Astrocyte of the spinal cord (primary cell): ENCODE measurements around the gene RNPEPL1.

ENCODE experiments used
- DNase-seq: peaks from one replicate; pipeline ENCODE4 v3.0.0; 2011; ENCODE audit warnings: low read depth, low spot score
- H3K4me3 ChIP-seq: 2 replicates; pipeline ENCODE4 v1.5.1; 2011; ENCODE audit warnings: low read depth, mild to moderate bottlenecking, low read length, moderate library complexity
- CTCF ChIP-seq: IDR thresholded peaks from 2 replicates; pipeline ENCODE4 v1.5.1; 2012; ENCODE audit warnings: low read depth, mild to moderate bottlenecking, low read length, inconsistent platforms
- in situ Hi-C: cut with HindIII; loops from 2 replicates; pipeline ENCODE4 v1.10.0; 2017; ENCODE audit warnings: low sequenced_read_pairs

RNPEPL1 gene

GRCh38 chr2:240566203-240567136 is 1.8 kb upstream of the RNPEPL1 start:
- TF ChIP-seq CTCF: peak; percentile 74
- peak overlapping the region; percentile 16 for H3K4me3 ChIP-seq
- peak; percentile 69 for DNase-seq
- in situ Hi-C loops: no loop called here

DNA sequence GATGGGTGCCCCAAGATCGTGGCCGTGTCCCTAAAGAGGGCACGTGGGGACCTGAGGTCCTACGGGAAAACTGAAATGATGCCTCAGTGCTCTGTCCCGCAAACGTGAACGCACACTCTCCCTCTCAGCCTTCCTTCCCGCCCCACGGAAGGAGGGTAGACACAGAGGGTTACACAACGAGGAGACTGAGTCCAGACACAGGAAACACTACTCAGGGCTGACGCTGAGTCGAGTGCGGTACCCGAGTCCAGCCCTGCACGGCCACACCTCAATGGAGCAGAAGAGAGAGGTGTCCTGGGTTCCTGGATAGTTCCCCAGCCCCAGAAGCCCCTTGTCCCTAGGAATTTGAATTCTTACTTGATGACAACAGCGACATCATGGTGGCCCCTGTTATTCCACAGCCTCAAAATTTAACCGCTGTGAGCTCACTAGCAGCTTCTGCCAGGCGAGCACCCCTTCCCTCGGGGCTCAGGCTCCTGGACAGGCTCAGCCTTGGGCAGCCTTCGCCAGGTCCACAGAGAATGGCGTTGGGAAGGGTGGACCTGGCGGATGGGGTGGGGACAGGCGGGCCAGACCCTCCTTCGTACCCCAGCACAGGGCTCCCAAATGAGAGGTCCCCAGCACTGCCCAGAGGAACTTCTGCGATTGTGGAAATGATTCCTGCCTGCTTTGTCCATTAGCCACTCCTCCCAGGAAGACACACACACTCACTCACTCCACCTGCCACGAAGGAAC is 980 bp upstream of the RNPEPL1 start:
- no peak for DNase-seq
- in situ Hi-C loops: no loop called here
- no peak for TF ChIP-seq CTCF
- peak overlapping the region; percentile 62 for H3K4me3 ChIP-seq

DNA sequence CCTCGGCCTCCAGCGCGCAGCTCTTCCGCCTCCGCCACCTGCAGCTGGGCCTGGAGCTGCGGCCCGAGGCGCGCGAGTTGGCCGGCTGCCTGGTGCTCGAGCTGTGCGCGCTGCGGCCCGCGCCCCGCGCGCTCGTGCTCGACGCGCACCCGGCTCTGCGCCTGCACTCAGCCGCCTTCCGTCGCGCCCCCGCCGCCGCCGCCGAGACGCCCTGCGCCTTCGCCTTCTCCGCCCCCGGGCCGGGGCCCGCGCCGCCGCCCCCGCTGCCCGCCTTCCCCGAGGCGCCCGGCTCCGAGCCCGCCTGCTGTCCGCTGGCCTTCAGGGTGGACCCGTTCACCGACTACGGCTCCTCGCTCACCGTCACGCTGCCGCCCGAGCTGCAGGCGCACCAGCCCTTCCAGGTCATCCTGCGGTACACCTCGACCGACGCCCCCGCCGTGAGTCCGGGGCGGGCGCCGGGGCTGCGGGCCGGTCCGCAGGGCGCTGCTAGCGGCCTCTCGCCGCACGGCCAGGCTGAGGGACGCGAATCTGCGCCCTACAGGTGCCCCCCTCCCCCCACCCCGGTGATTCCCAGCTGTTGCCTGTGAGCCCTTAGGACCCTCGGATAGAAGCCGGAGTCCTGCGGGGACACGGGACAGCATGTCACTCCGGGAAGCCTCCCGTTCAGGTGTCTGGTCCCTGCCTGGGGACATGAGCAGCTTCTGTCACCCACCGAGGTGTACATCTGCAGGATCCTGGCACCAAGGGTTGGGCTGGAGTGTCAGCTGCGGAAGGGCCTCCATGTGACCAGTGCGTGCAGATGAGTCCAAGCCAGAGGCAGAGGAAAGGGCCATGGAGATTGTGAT is 616 bp downstream of the RNPEPL1 start:
- H3K4me3 ChIP-seq: peak overlapping the region; percentile 47
- in situ Hi-C loops: no loop called here
- no peak for TF ChIP-seq CTCF
- peak; percentile 48 for DNase-seq

- in situ Hi-C loops: no loop called here
- peak overlapping the region; percentile 47 for H3K4me3 ChIP-seq
- DNase-seq: no peak
- TF ChIP-seq CTCF: no peak
Measured at GRCh38 chr2:240569523-240569997, 1.3 kb downstream of the RNPEPL1 start.

- no peak for DNase-seq
- TF ChIP-seq CTCF: no peak
- H3K4me3 ChIP-seq: no peak overlapping the region
- in situ Hi-C loops: no loop called here
Measured at GRCh38 chr2:240569998-240570530, 1.8 kb downstream of the RNPEPL1 start.
